ENCODE measurements around the gene RNF224.

RNF224 gene

DNA sequence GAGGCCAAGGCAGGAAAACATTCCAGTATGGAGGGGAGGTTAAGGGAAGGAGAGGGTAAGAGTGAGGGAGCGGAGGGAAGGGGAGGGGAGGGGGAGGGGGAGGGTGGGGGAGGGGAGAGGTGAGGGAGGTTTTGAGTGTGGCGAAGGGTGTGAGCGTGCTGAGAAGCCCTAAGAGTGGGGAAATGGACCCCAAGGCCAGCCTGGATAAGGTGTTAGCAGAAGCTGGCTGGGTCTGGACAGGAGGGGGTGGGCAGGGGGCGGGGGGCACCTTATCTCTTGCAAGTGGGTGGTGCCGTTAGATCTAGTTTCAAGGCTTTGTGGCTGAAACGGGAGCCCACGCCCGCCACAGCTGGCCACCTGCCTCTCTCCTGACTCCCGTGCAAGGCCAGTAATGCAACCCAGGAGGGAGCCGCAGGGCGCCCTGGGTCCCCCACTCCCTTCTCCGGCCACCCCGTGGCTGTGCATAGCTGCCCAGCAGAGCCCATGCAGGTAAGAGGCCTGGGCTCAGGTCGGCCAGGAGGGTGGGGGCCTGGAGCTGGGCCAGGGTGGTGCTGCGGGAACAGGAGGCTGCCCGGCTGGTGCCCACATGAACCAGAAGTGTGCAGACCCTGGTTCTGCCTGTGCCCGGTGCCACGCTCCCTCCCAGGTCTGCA, 677 bp downstream of the RNF224 start:
- DNase-seq (ENCODE audit: low read depth, low spot score) = no peak
- TF ChIP-seq, protein P1, sequence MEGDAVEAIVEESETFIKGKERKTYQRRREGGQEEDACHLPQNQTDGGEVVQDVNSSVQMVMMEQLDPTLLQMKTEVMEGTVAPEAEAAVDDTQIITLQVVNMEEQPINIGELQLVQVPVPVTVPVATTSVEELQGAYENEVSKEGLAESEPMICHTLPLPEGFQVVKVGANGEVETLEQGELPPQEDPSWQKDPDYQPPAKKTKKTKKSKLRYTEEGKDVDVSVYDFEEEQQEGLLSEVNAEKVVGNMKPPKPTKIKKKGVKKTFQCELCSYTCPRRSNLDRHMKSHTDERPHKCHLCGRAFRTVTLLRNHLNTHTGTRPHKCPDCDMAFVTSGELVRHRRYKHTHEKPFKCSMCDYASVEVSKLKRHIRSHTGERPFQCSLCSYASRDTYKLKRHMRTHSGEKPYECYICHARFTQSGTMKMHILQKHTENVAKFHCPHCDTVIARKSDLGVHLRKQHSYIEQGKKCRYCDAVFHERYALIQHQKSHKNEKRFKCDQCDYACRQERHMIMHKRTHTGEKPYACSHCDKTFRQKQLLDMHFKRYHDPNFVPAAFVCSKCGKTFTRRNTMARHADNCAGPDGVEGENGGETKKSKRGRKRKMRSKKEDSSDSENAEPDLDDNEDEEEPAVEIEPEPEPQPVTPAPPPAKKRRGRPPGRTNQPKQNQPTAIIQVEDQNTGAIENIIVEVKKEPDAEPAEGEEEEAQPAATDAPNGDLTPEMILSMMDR (IDR thresholded peaks at IDR 0.05; ENCODE audit: insufficient read depth, low read length, missing control alignments) = no peak
- CTCF ChIA-PET = interaction anchor here (0.8 to 6.6 kb wide), 26 partner anchors 9 to 193 kb away, joined by 3 to 139 read pairs (median 5); partner anchors contain the start of genes ANAPC2, DPP7, NELFB and NPDC1
- POLR2A ChIA-PET = interaction anchor here (1.0 to 2.5 kb wide), 5 partner anchors 13 to 181 kb away, joined by 3 to 14 read pairs (median 4); partner anchors contain the start of genes ANAPC2, SSNA1 and TUBB4B
- H3K4me3 ChIP-seq (ENCODE audit: low read depth, low read length) = no peak overlapping the region

DNA sequence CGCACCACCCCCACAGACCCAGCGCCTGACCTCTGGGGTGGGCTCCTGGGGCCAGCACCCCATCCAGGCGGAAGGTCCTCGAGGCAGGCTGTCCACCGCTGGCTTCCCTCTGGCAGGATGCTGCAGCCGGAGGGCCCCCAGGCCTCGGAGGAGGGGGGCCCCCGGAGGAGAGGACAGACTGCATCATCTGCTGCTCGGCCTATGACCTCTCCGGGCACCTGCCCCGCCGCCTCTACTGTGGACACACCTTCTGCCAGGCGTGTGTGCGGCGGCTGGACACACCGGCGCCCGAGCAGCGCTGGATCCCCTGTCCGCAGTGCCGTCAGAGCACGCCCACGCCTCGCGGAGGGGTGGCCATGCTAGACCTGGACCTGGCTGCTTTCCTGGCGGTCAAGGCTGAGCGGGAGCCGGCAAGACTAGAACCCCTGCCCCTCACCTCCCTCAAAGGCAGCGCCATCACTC, 1.2 kb downstream of the RNF224 start:
- ChIA-PET CTCF (interaction anchor here (0.8 to 6.6 kb wide), 14 partner anchors 9 to 184 kb away, joined by 3 to 139 read pairs (median 8); partner anchors contain the start of genes ANAPC2, DPP7, NELFB and NPDC1), POLR2A (no interaction called here)
- no peak for DNase-seq (ENCODE audit: low read depth, low spot score)
- no peak overlapping the region for H3K4me3 ChIP-seq (ENCODE audit: low read depth, low read length)
- TF ChIP-seq, protein P1 (IDR thresholded peaks at IDR 0.05; ENCODE audit: insufficient read depth, low read length, missing control alignments) = no peak

DNA sequence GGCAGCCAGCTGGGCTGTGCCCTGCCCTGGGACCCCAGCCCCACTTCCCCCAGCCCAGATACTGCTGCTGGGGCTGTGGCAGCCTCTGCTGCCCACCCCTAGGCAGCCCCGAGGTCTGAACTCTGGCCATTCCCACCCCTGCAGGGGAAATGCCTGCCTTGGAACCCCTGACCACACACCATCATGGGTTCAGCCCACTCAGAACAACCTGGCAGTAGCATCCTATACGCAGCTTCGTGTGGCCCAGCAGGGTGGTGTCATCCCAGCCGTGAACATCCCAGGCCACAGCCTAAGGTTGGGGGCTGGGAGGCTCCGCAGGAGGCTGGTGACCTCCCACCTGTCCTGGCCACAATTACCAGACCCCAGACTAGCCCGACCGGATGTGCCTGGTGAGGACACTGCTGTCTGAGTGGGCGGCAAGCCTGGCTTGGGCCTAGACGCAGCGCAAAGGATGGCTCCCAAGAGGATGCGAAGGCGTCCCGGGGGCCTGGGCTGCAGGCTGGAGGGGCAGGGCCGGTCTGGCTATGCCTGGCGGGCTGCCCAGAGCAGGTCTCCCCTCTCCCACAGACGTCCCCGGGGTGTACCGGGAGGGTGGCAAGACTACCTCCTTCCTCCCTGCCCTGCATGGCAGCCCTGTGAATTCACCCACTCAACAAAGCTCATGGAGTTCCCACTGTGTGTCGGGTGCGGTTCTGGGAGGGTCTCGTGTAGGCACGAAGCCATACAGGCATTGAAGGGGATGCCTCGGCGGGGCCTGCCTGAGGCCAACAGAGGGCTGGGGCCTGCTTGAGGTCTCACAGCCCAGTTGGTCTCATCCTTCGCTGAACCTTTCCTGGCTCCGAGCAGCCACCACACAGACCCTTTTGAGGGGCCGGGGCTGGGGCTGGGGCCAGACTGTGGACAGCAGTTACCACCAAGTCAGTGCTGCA, 1.9 kb downstream of the RNF224 start:
- POLR2A ChIA-PET = interaction anchor here (0.9 kb wide), 1 partner anchor 12 kb away, joined by 4 read pairs; the partner anchor contains the start of gene TUBB4B
- TF ChIP-seq, protein P1 (IDR thresholded peaks at IDR 0.05; ENCODE audit: insufficient read depth, low read length, missing control alignments) = no peak
- H3K4me3 ChIP-seq (ENCODE audit: low read depth, low read length) = no peak overlapping the region
- CTCF ChIA-PET = interaction anchor here (0.8 to 4.4 kb wide), 7 partner anchors 8 to 184 kb away, joined by 3 to 28 read pairs (median 3); no protein-coding TSS in a partner anchor
- DNase-seq (ENCODE audit: low read depth, low spot score) = no peak

DNA sequence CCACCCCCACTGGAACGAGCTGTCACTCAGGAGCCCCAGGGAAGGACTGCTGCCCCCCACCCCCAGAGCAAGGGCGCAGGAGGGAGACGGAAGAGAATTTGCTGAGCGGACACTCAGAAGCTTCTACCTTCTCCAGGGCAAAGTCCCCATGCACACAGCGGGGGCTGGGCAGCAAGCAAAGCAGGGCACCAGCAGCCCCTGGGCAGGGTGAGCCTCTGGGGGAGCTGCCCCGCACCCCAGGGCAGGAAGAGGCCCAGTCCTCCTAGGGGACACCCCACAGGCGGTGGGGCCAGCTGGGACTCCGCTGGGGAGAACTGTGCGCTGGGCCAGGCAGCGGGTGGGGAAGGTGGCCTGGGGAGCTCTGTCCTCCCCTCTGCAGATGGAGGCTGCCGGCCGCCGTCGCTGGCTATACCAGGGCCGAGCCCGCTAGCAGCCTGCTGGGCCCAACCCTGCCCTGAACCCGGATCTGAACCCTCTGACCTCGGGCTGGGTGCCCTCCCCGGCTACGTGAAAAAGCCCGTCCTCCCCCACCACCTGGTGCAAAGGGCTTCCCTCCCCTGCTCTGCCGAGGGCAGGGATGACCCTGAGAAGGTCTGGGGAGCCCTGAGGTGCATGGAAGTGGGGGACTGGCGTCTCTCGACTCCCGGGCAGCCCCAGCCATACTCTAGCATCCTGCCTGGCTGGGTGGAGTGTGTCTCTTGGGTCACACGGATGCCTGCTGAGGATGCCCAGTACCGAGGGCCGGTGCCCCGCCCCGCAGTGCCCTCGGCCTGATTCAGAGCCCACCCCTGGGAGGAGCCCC, 2.8 kb downstream of the RNF224 start:
- TF ChIP-seq, protein P1 (IDR thresholded peaks at IDR 0.05; ENCODE audit: insufficient read depth, low read length, missing control alignments) = no peak
- POLR2A ChIA-PET = interaction anchor here (0.9 to 1.5 kb wide), 2 partner anchors 10 to 11 kb away, joined by 4 to 8 read pairs; partner anchors contain the start of gene TUBB4B
- no peak overlapping the region for H3K4me3 ChIP-seq (ENCODE audit: low read depth, low read length)
- CTCF ChIA-PET = interaction anchor here (0.8 to 4.4 kb wide), 7 partner anchors 7 to 183 kb away, joined by 3 to 28 read pairs (median 3); no protein-coding TSS in a partner anchor
- DNase-seq (ENCODE audit: low read depth, low spot score) = no peak

DNA sequence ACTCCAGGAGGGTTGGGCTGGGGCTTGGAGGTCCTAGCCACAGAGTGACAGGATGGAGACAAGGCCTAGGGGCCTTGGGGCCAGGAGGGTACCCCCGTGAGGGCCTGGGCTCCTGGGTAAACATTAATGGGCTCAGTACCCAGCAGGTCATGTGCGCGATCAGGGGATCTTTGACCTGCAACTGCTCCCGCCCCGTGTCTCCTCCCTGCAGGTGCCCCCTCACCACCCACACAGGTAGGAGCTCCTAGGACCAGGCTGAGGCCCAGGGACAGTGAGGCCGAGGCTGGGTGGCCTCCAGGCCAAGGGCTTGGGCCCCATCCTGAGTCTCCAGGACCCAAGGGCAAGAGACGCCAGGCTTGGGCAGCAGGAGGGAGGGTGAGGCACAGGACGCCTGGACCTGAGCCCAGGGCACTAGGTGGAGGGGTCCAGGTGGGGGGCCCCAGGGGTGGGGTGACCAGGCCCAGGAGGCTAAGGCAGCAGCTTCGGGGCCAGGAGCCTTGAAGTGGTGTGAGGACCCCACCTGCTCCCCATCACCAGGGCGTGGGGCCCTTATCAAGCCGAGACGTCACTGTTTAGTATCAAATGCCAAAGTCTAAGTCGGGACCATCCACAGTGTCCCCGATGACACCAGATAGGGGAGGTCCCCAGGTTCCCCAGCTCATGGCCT, 3.5 kb downstream of the RNF224 start, which contains the start of gene SLC34A3:
TSS of gene SLC34A3 (plus strand) at position 197 of the 667 bp plus-strand sequence. CDS start 802 bp downstream, outside the sequence.
- DNase-seq (ENCODE audit: low read depth, low spot score) = no peak
- POLR2A ChIA-PET = interaction anchor here (1.5 kb wide), 1 partner anchor 10 kb away, joined by 8 read pairs; the partner anchor contains the start of gene TUBB4B
- no peak within 1 kb of the TSS for H3K4me3 ChIP-seq (ENCODE audit: low read depth, low read length)
- TF ChIP-seq, protein P1 (IDR thresholded peaks at IDR 0.05; ENCODE audit: insufficient read depth, low read length, missing control alignments) = no peak
- CTCF ChIA-PET = interaction anchor here (0.8 to 1.5 kb wide), 3 partner anchors 9 to 184 kb away, joined by 3 to 5 read pairs (median 3); no protein-coding TSS in a partner anchor
